Measurements from ENCODE around the gene NTF4.
A peak's percentile ranks its signal among the peaks of the same experiment; 100 is the strongest.
"Not testable (repeated sequence)": the region's sequence is repeated elsewhere in the genome, so short reads cannot be mapped to it uniquely, and the experiment has no call there.

NTF4 gene

DNA sequence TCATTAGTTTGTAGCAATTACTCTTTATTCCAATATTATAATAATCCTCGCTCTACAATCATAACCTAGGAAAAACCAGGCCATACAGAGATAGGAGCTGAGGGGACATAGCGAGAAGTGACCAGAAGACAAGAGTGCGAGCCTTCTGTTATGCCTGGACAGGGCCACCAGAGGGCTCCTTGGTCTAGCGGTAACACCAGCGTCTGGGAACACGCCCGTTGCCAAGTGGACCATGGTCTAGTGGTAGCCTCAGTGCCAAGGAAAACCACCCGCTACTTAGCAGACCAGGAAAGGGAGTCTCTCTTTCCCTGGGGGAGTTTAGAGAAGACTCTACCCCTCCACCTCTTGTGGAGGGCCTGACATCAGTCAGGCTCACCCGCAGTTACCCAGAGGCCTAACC lies 10.3 kb upstream of the NTF4 start:
- DNase-seq, result peak; percentile 25
- not testable (repeated sequence) for H4K20me1 ChIP-seq (ENCODE audit: insufficient read depth, low read length); H3K79me2 ChIP-seq (ENCODE audit: low read length); H2AFZ ChIP-seq (ENCODE audit: low read length); H3K9ac ChIP-seq (ENCODE audit: low read length); H3K4me2 ChIP-seq (ENCODE audit: low read depth, low read length); H3K4me3 ChIP-seq (ENCODE audit: low read length); H3K4me1 ChIP-seq (ENCODE audit: low read length); H3K36me3 ChIP-seq (replicated peaks; ENCODE audit: insufficient read depth, low read length); H3F3A ChIP-seq (ENCODE audit: insufficient read depth, low read length); H3K9me2 ChIP-seq (replicated peaks; ENCODE audit: insufficient read depth, low read length); H3K9me3 ChIP-seq (replicated peaks; ENCODE audit: insufficient read depth, low read length); H3K27ac ChIP-seq (ENCODE audit: low read length)
- TF ChIP-seq, protein P1, sequence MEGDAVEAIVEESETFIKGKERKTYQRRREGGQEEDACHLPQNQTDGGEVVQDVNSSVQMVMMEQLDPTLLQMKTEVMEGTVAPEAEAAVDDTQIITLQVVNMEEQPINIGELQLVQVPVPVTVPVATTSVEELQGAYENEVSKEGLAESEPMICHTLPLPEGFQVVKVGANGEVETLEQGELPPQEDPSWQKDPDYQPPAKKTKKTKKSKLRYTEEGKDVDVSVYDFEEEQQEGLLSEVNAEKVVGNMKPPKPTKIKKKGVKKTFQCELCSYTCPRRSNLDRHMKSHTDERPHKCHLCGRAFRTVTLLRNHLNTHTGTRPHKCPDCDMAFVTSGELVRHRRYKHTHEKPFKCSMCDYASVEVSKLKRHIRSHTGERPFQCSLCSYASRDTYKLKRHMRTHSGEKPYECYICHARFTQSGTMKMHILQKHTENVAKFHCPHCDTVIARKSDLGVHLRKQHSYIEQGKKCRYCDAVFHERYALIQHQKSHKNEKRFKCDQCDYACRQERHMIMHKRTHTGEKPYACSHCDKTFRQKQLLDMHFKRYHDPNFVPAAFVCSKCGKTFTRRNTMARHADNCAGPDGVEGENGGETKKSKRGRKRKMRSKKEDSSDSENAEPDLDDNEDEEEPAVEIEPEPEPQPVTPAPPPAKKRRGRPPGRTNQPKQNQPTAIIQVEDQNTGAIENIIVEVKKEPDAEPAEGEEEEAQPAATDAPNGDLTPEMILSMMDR (IDR thresholded peaks at IDR 0.05; ENCODE audit: low read length), result peak; percentile 37
- peaks cover 24% of the 10 kb centered on the region for H3K27me3 ChIP-seq (replicated peaks; ENCODE audit: insufficient read depth, low read length)

DNA sequence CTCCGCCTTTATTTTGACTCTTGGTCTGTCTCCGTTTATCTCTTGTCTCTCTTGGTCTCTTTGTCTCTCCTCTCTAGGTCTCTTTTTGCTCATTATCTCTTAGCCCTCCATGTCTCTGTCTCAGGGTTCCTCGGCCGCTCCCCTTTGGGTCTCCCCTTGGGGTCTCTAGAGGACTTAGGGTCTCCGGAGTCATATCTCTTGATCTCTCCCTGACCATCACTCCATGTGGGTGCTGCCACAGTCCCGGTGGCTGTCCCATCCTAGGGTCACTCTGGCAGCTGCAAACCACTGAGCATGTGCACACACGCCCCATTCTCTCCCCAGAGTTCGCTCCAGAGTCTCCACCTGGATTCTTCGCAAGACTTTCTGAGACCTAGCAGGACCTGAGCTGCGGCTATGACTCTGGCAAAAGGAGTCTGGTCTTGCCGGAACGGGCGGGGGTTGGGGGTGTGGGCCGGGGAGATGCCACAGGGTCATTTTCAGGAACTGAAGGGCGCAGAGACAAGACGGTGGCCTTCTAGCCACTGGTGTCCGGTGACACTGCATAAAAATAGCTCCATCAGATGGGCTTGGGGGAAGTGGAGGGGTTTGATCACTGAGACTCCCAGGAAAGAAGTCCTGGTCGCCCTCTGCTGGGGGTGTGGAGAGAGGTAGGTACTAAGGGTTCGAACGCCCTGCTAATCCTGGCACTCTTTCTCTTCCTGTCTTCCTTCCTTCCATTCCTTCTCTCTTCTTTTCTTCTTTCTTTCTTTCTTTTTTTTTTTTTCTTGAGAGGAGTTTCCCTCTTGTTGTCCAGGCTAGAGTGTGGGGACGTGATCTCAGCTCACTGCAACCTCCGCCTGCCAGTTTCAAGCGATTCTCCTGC lies 9.1 kb upstream of the NTF4 start:
- Histone ChIP-seq H3K9me2 (replicated peaks; ENCODE audit: insufficient read depth, low read length) (no peaks in the 10 kb centered on the region), H3K9me3 (replicated peaks; ENCODE audit: insufficient read depth, low read length) (no peaks in the 10 kb centered on the region), H3K27me3 (replicated peaks; ENCODE audit: insufficient read depth, low read length) (peaks cover 36% of the 10 kb centered on the region), H3K4me3 (ENCODE audit: low read length) (no peak overlapping the region), H2AFZ (ENCODE audit: low read length) (no peak overlapping the region), H3K27ac (ENCODE audit: low read length) (no peak overlapping the region), H3K9ac (ENCODE audit: low read length) (no peak overlapping the region), H4K20me1 (ENCODE audit: insufficient read depth, low read length) (no peaks in the 10 kb centered on the region), H3F3A (ENCODE audit: insufficient read depth, low read length) (no peaks in the 10 kb centered on the region), H3K4me1 (ENCODE audit: low read length) (no peaks in the 10 kb centered on the region), H3K79me2 (ENCODE audit: low read length) (no peaks in the 10 kb centered on the region), H3K36me3 (replicated peaks; ENCODE audit: insufficient read depth, low read length) (no peaks in the 10 kb centered on the region), H3K4me2 (ENCODE audit: low read depth, low read length) (no peak overlapping the region)
- no peak for DNase-seq
- TF ChIP-seq, protein P1 (IDR thresholded peaks at IDR 0.05; ENCODE audit: low read length), result peak; percentile 24; the same call in 1 of the 2 replicates
- TF ChIP-seq EZH2phosphoT487 (IDR thresholded peaks at IDR 0.05; ENCODE audit: low read length) (no peak), EZH2 (optimal IDR thresholded peaks at IDR 0.05; ENCODE audit: low read depth, low read length) (no peak)

DNA sequence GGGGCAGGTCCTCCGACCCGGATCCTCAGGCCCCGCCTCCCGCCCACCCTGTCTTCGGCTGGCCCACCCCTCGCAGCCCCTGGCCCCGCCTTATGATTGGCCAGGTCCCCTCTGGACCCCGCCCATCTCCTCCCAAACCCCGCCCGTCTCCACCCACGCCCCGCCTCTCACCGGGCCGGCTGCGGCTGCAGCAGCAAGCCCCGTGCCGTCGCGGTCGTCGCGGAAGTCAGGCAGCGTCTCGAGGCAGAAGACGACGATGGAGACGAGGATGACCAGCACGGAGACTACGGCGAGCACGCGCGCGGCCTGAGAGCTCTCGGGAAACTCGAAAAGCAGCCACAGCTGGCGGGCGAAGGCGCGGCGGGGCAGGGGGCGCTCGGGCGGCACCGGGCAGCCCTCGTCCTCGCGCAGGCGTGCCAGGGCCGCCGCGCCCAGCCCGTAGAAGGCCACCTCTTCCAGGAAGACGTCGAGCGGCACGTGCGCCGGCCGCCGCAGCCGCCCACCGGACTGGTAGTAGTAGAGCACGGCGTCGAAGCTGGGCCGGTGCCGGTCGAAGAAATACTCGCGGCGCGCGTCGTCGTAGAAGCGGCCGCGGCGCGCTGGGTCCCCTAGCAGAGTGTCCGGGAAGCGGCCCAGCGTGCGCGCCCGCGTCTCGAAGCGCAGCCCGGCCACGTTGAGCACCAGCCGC lies 7.4 kb upstream of the NTF4 start:
- Histone ChIP-seq H3K9me3 (replicated peaks; ENCODE audit: insufficient read depth, low read length) (no peaks in the 10 kb centered on the region), H3K4me3 (ENCODE audit: low read length) (no peak overlapping the region), H3K9ac (ENCODE audit: low read length) (no peak overlapping the region), H3K9me2 (replicated peaks; ENCODE audit: insufficient read depth, low read length) (no peaks in the 10 kb centered on the region), H3K27me3 (replicated peaks; ENCODE audit: insufficient read depth, low read length) (peaks cover 51% of the 10 kb centered on the region), H3K4me2 (ENCODE audit: low read depth, low read length) (no peak overlapping the region), H4K20me1 (ENCODE audit: insufficient read depth, low read length) (no peaks in the 10 kb centered on the region), H3K4me1 (ENCODE audit: low read length) (no peaks in the 10 kb centered on the region), H3K36me3 (replicated peaks; ENCODE audit: insufficient read depth, low read length) (no peaks in the 10 kb centered on the region), H3K27ac (ENCODE audit: low read length) (no peak overlapping the region), H3K79me2 (ENCODE audit: low read length) (no peaks in the 10 kb centered on the region), H2AFZ (ENCODE audit: low read length) (no peak overlapping the region), H3F3A (ENCODE audit: insufficient read depth, low read length) (no peaks in the 10 kb centered on the region)
- TF ChIP-seq EZH2 (optimal IDR thresholded peaks at IDR 0.05; ENCODE audit: low read depth, low read length) (no peak), EZH2phosphoT487 (IDR thresholded peaks at IDR 0.05; ENCODE audit: low read length) (no peak)
- TF ChIP-seq, protein P1 (IDR thresholded peaks at IDR 0.05; ENCODE audit: low read length), result no peak
- DNase-seq, result no peak

Measured in MM.1S (cell line).